ENCODE measurements around the gene SHISA7. TPM values are rescaled to one million over a fixed set of nuclear protein-coding genes. Genes with fewer than 3 reads are reported as not detected.

The SHISA7 gene
- polyA plus RNA-seq, 2 of the 4 experiments (the other 2 are of a cell fraction): 0.01 TPM; not detected in 1

DNA sequence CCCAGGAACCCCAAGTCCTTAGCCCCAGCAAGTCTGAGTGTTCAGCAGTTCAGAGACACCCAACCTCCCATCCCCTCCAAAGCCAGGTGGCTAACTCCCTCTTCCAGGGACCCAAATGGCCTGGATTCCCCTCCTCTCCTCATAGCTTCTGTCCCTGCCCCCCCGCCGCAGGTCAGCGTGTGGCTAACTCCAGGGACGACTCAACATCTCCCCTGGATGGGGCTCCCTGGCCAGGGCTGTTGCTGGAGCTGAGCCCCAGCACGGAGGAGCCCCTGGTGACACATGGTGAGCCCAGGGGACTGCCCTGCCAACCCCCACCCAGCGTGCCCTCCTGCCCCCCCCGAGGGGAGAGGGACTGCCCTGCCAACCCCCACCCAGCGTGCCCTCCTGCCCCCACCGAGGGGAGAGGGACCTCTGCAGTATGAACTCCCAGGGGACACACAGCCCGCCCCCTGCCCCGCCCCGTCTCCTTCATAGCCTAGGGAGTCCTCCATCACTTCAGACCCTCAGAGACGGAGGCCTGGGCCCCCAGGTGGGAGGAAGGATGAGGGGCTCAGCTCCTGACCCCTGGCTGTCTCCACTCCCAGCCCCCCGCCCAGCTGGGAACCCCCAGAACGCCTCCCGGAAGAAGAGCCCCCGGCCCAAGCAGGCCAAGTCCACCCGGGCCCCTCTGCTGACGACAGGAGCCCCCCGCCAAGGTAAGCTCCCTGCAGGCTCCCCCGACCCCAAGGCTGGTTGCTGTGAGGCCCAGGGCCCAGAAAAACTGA is 46.8 kb upstream of the SHISA7 start:
- H3K4me1 ChIP-seq: peaks cover 65% of the 10 kb centered on the region
- H3K4me3 ChIP-seq: no peak overlapping the region
- WGBS (ENCODE audit: missing lambda C conversion rate): 77% methylated on average over 8 of the region's 21 CpGs
- TF ChIP-seq CHD2 (IDR thresholded peaks at IDR 0.05; ENCODE audit: low read length, partially characterized antibody): no peak
- TF ChIP-seq RCOR1 (IDR thresholded peaks at IDR 0.05; ENCODE audit: low read depth, low read length): no peak
- TF ChIP-seq, protein P1, sequence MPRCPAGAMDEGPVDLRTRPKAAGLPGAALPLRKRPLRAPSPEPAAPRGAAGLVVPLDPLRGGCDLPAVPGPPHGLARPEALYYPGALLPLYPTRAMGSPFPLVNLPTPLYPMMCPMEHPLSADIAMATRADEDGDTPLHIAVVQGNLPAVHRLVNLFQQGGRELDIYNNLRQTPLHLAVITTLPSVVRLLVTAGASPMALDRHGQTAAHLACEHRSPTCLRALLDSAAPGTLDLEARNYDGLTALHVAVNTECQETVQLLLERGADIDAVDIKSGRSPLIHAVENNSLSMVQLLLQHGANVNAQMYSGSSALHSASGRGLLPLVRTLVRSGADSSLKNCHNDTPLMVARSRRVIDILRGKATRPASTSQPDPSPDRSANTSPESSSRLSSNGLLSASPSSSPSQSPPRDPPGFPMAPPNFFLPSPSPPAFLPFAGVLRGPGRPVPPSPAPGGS (IDR thresholded peaks at IDR 0.05): no peak
- no peak for TF ChIP-seq JUNB (IDR thresholded peaks at IDR 0.05)
- no peak for TF ChIP-seq CHD4 (IDR thresholded peaks at IDR 0.05; ENCODE audit: borderline replicate concordance)
- TF ChIP-seq RNF2 (IDR thresholded peaks at IDR 0.05; ENCODE audit: borderline replicate concordance, low read depth): no peak
- TF ChIP-seq RARB (CRISPR knock-in tag; IDR thresholded peaks at IDR 0.05): no peak
- no peak for TF ChIP-seq GATA3 (IDR thresholded peaks at IDR 0.05; ENCODE audit: borderline replicate concordance)
- TF ChIP-seq JUN (IDR thresholded peaks at IDR 0.05): no peak
- no peak for TF ChIP-seq ZSCAN20 (CRISPR knock-in tag; IDR thresholded peaks at IDR 0.05)
- TF ChIP-seq EHF (CRISPR knock-in tag; IDR thresholded peaks at IDR 0.05): no peak
- no peaks in the 10 kb centered on the region for H3K9me3 ChIP-seq
- FAIRE-seq: no peak
- ATAC-seq: no peak
- no peak overlapping the region for H3K4me2 ChIP-seq
- POLR2A ChIA-PET: interaction anchor here (2.9 kb wide), 1 partner anchor 13 kb away, joined by 7 read pairs; the partner anchor contains the start of gene ZNF628
- CTCF ChIA-PET: interaction anchor here (1.2 to 17.3 kb wide), 6 partner anchors 10 to 149 kb away, joined by 3 to 219 read pairs (median 4); no protein-coding TSS in a partner anchor
- peak overlapping the region in 1 of 2 experiments; percentile 93; a peak in 3 of 6 replicates for H3K27ac ChIP-seq
- no peak for DNase-seq (ENCODE audit: low read depth in 1 of 2, low spot score in 1 of 2)

GRCh38 chr19:55488986-55489710 is 46.0 kb upstream of the SHISA7 start:
- no peaks in the 10 kb centered on the region for H3K9me3 ChIP-seq
- CTCF ChIA-PET: interaction anchor here (0.6 to 17.3 kb wide), 7 partner anchors 10 to 143 kb away, joined by 3 to 219 read pairs (median 14); partner anchors contain the start of gene ZNF628
- H3K4me1 ChIP-seq: peaks cover 69% of the 10 kb centered on the region
- DNase-seq (ENCODE audit: low read depth in 1 of 2, low spot score in 1 of 2) (no peak), ATAC-seq (no peak), FAIRE-seq (no peak)
- H3K4me3 ChIP-seq: no peak overlapping the region
- TF ChIP-seq NPAS2 (CRISPR knock-in tag; IDR thresholded peaks at IDR 0.05; ENCODE audit: borderline replicate concordance) (no peak), RARB (CRISPR knock-in tag; IDR thresholded peaks at IDR 0.05) (no peak), MAFK (IDR thresholded peaks at IDR 0.05; ENCODE audit: partially characterized antibody) (no peak), FOSB (CRISPR knock-in tag; IDR thresholded peaks at IDR 0.05) (no peak)
- TF ChIP-seq, protein P2, sequence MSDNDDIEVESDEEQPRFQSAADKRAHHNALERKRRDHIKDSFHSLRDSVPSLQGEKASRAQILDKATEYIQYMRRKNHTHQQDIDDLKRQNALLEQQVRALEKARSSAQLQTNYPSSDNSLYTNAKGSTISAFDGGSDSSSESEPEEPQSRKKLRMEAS (IDR thresholded peaks at IDR 0.05): no peak
- POLR2A ChIA-PET: interaction anchor here (1.0 kb wide), 1 partner anchor 136 kb away, joined by 8 read pairs; the partner anchor contains the start of gene ZNF784
- no peak overlapping the region; the same call in 2 of the 3 replicates for H3K4me2 ChIP-seq
- peak overlapping the region in 1 of 2 experiments; percentile 93; a peak in 3 of 6 replicates for H3K27ac ChIP-seq
- WGBS (ENCODE audit: missing lambda C conversion rate): 84% methylated on average over 22 of the region's 36 CpGs

GRCh38 chr19:55487924-55488687 is 45.0 kb upstream of the SHISA7 start, which contains the start of gene SSC5D:
Gene SSC5D, plus strand, starts transcription at chr19:55488436. Its CDS starts 154 bp downstream, at chr19:55488590.
- no peak for DNase-seq (ENCODE audit: low read depth in 1 of 2, low spot score in 1 of 2)
- ChIA-PET POLR2A (interaction anchor here (1.0 to 4.1 kb wide), 3 partner anchors 12 to 137 kb away, joined by 3 to 53 read pairs (median 8); partner anchors contain the start of genes ZNF628, ZNF784 and ZNF865), CTCF (interaction anchor here (1.2 to 17.3 kb wide), 7 partner anchors 10 to 187 kb away, joined by 3 to 219 read pairs (median 14); partner anchors contain the start of gene ZNF628)
- H3K27ac ChIP-seq: peak within 1 kb of the TSS; percentile 61 to 93
- H3K4me1 ChIP-seq: peaks cover 69% of the 10 kb centered on the region
- TF ChIP-seq ZNF302 (CRISPR knock-in tag; IDR thresholded peaks at IDR 0.05) (no peak), FOSB (CRISPR knock-in tag; IDR thresholded peaks at IDR 0.05) (no peak), TP53 (CRISPR knock-in tag; IDR thresholded peaks at IDR 0.05) (no peak)
- FAIRE-seq: no peak
- WGBS (ENCODE audit: missing lambda C conversion rate): 28% methylated on average over 7 of the region's 21 CpGs
- no peaks in the 10 kb centered on the region for H3K9me3 ChIP-seq
- ATAC-seq: no peak
- H3K4me2 ChIP-seq: peak within 1 kb of the TSS; percentile 97
- H3K4me3 ChIP-seq: 0 out of 3 replicates have a peak within 1 kb of the TSS, but pooled peaks have one; percentile 5
